ENCODE data around the gene GRID2. TPM values are rescaled to one million over a fixed set of nuclear protein-coding genes. Genes with fewer than 3 reads are reported as not detected.

The GRID2 gene
- polyA plus RNA-seq, 1 donor (not counting 4 experiments of a cell fraction or from before 2014, with no cell fraction given): not detected

DNA sequence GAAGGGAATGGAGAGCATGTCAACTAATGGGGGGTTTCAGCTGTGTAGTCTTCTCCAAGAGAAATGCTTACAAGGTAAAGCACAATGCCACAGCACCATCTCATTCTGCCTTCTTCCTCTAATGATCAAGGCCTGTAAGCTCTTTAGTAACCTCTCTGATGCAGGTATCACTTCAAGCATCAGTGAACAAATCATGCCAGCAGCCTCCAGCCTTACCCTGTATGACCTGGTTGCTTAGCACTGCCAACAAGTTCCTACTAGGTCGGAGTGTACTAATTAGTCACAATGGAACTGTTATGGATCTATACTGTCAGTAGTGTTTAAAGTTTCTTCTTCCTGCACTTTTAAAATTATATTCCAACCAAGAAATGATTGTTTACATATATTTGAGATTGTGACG, 197.7 kb downstream of the GRID2 start:
- H3K27ac ChIP-seq (ENCODE audit: control insufficient read depth, insufficient read depth, low read length): no peak overlapping the region
- H3K9ac ChIP-seq (ENCODE audit: control insufficient read depth, extremely low read depth, insufficient read depth, low read length): no peak overlapping the region
- no peaks in the 10 kb centered on the region for H3K4me1 ChIP-seq (ENCODE audit: control insufficient read depth, extremely low read depth, insufficient read depth, low read length)
- H2AFZ ChIP-seq (ENCODE audit: control insufficient read depth, low read length): no peak overlapping the region
- H3K79me2 ChIP-seq (ENCODE audit: control insufficient read depth, insufficient read depth, low read length): no peaks in the 10 kb centered on the region
- H4K20me1 ChIP-seq (ENCODE audit: control insufficient read depth, extremely low read depth, insufficient read depth, low read length): no peaks in the 10 kb centered on the region
- no peaks in the 10 kb centered on the region for H3K36me3 ChIP-seq (ENCODE audit: control insufficient read depth in 2 of 2, extremely low read depth in 1 of 2, insufficient read depth in 2 of 2, low read length in 2 of 2)
- H3K9me3 ChIP-seq (ENCODE audit: control insufficient read depth, low read depth, low read length): no peaks in the 10 kb centered on the region
- H3K4me3 ChIP-seq (ENCODE audit: control insufficient read depth in 2 of 3, extremely low read depth in 1 of 3, insufficient read depth in 2 of 3, low read depth in 1 of 3, low read length in 3 of 3): no peak overlapping the region
- H3K27me3 ChIP-seq (ENCODE audit: control insufficient read depth, extremely low read depth, insufficient read depth, low read length): no peaks in the 10 kb centered on the region
- DNase-seq (ENCODE audit: low read depth, low spot score) (no peak), FAIRE-seq (no peak)
- no peaks in the 10 kb centered on the region for H3K9me1 ChIP-seq (ENCODE audit: control insufficient read depth, extremely low read depth, insufficient read depth, low read length)
- H3K4me2 ChIP-seq (ENCODE audit: control insufficient read depth, extremely low read depth, insufficient read depth, low read depth, low read length): no peak overlapping the region
- TF ChIP-seq, protein P1, sequence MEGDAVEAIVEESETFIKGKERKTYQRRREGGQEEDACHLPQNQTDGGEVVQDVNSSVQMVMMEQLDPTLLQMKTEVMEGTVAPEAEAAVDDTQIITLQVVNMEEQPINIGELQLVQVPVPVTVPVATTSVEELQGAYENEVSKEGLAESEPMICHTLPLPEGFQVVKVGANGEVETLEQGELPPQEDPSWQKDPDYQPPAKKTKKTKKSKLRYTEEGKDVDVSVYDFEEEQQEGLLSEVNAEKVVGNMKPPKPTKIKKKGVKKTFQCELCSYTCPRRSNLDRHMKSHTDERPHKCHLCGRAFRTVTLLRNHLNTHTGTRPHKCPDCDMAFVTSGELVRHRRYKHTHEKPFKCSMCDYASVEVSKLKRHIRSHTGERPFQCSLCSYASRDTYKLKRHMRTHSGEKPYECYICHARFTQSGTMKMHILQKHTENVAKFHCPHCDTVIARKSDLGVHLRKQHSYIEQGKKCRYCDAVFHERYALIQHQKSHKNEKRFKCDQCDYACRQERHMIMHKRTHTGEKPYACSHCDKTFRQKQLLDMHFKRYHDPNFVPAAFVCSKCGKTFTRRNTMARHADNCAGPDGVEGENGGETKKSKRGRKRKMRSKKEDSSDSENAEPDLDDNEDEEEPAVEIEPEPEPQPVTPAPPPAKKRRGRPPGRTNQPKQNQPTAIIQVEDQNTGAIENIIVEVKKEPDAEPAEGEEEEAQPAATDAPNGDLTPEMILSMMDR (optimal IDR thresholded peaks at IDR 0.05 in 1 of 3, IDR thresholded peaks at IDR 0.05 in 1 of 3, conservative IDR thresholded peaks at IDR 0.05 in 1 of 3; ENCODE audit: extremely low read depth in 1 of 3, insufficient read depth in 2 of 3, low read length in 3 of 3): no peak
- no peak for TF ChIP-seq EZH2 (IDR thresholded peaks at IDR 0.05; ENCODE audit: low read length)
- dilution Hi-C loops (cut with MboI; ENCODE audit: extremely low pct_ligation_motif_present, low sequenced_read_pairs): no loop called here

DNA sequence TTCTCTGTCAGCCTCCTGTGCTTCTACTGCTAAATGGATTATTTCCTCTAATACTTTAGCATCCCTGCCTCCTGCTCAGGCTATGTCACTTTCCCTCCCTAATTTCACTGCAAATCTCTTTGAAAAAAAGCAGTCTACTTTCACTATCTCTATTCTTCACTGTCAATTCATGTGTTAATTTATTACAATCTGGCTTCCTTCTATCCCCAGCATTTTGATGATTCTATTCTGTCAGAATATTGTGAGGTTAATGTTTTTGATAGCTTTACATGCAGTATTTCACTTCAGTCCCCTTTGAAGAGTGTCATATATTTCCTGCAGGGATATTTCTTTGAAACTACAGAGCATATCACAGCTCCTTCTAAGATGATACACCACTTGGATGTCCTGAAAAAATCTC, 203.2 kb downstream of the GRID2 start:
- H4K20me1 ChIP-seq (ENCODE audit: control insufficient read depth, extremely low read depth, insufficient read depth, low read length): no peaks in the 10 kb centered on the region
- H3K9me3 ChIP-seq (ENCODE audit: control insufficient read depth, low read depth, low read length): no peaks in the 10 kb centered on the region
- no peak overlapping the region for H3K9ac ChIP-seq (ENCODE audit: control insufficient read depth, extremely low read depth, insufficient read depth, low read length)
- H3K9me1 ChIP-seq (ENCODE audit: control insufficient read depth, extremely low read depth, insufficient read depth, low read length): no peaks in the 10 kb centered on the region
- no peaks in the 10 kb centered on the region for H3K79me2 ChIP-seq (ENCODE audit: control insufficient read depth, insufficient read depth, low read length)
- dilution Hi-C loops (cut with MboI; ENCODE audit: extremely low pct_ligation_motif_present, low sequenced_read_pairs): no loop called here
- FAIRE-seq (no peak), DNase-seq (ENCODE audit: low read depth, low spot score) (no peak)
- H3K4me2 ChIP-seq (ENCODE audit: control insufficient read depth, extremely low read depth, insufficient read depth, low read depth, low read length): no peak overlapping the region
- H3K4me3 ChIP-seq (ENCODE audit: control insufficient read depth in 2 of 3, extremely low read depth in 1 of 3, insufficient read depth in 2 of 3, low read depth in 1 of 3, low read length in 3 of 3): no peak overlapping the region
- H3K27ac ChIP-seq (ENCODE audit: control insufficient read depth, insufficient read depth, low read length): no peak overlapping the region
- no peaks in the 10 kb centered on the region for H3K36me3 ChIP-seq (ENCODE audit: control insufficient read depth in 2 of 2, extremely low read depth in 1 of 2, insufficient read depth in 2 of 2, low read length in 2 of 2)
- no peaks in the 10 kb centered on the region for H3K27me3 ChIP-seq (ENCODE audit: control insufficient read depth, extremely low read depth, insufficient read depth, low read length)
- TF ChIP-seq EZH2 (IDR thresholded peaks at IDR 0.05; ENCODE audit: low read length): no peak
- TF ChIP-seq, protein P1 (optimal IDR thresholded peaks at IDR 0.05 in 1 of 3, IDR thresholded peaks at IDR 0.05 in 1 of 3, conservative IDR thresholded peaks at IDR 0.05 in 1 of 3; ENCODE audit: extremely low read depth in 1 of 3, insufficient read depth in 2 of 3, low read length in 3 of 3): no peak
- H2AFZ ChIP-seq (ENCODE audit: control insufficient read depth, low read length): no peak overlapping the region
- H3K4me1 ChIP-seq (ENCODE audit: control insufficient read depth, extremely low read depth, insufficient read depth, low read length): no peaks in the 10 kb centered on the region
